ENCODE results near the gene YIPF6.
"Not testable (repeated sequence)": the region's sequence is repeated elsewhere in the genome, so short reads cannot be mapped to it uniquely, and the experiment has no call there.

The YIPF6 gene
- total RNA-seq: 22.3 to 36.2 (median 26.6) reads per million in 4 experiments

- DNase-seq: peak; percentile 29
These were observed at the start of gene YIPF6 for GRCh38 chrX:68498508-68499379. TSS of gene YIPF6 (plus strand) at chrX:68499051. CDS start at chrX:68499067, 16 bp downstream.

DNA sequence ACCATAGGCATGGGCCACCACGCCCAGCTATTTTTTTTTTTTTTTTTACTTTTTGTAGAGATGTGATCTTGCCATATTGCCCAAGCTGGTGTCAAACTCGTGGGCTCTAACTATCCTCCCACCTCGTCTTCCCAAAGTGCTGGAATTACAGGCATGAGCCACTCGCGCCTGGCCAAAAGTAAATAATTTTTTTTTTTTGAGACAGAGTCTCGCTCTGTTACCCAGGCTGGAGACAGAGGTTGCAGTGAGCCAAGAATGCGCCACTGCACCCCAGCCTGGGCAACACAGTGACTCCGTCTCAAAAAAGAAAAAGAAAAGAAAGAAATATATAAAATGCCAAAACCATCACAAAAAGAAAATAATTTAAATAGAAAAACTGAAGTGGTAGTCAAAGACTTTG is 47.1 kb upstream of the YIPF6 start:
- DNase-seq: no peak

DNA sequence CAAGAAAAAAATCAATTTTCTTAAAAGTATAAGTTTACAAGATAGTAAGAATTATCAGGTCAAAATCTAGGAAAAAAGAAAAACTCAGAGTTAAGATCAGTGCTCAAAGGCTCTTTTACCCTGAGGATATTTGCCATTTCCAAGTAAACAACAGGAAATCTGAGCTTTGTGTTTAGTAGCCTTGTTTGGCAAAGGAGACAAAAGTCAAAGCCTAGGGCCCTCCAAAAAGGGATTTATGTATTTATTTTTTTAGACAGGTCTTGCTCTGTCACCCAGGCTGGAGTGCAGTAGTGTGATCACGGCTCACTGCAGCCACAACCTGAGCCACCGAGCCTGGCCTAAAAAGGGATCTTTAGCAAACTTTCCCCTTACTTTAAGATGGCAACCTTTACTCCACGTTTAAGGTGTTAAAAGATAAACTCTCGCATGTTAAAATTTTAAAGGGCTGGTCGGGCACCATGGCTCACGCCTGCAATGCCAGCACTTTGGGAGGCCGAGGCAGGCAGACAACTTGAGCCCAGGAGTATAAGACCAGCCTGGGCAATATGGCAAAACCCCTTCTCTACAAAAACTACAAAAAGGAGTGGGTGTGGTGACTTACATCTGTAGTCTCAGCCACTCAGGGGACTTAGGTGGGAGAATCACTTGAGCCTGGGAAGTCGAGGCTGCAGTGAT is 44.2 kb upstream of the YIPF6 start:
- no peak for DNase-seq

DNA sequence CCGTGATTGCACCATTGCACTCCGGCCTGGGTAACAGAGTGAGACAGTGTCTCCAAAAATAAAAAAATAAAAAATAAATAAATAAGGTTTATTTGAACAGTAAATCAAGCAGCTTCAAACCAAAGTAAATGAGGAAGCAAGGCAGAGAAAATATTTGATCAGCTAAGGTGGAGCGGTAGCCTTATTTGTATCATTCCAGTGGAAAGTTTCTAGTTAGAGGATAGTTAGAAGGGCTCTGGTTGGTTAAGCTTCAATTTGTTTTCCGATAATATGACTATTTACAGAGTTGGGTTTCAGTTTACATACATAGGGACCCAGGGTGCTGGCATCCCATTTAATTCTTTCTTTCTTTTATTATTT is 43.7 kb upstream of the YIPF6 start:
- no peak for DNase-seq

DNA sequence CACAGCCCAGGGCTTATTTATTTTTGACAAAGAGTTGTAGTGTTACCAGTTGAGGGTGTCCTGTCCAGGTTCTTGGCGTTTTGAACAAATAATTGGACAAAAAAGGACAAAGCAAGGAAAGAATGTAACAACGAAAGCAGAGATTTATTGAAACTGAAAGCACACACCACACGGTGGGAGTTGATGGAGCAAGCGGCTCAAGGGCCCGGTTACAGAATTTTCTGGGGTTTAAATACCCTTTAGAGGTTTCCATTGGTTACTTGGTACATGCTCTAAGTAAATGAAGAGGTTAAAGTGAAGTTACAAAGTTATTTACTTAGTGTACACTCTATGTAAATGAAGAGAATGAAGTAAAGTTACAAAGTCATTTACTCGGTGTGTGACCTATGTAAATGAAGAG is 37.8 kb upstream of the YIPF6 start:
- DNase-seq: no peak

- no peak for DNase-seq
These were observed 37.3 kb upstream of the YIPF6 start for GRCh38 chrX:68461576-68461975.

GRCh38 chrX:68462197-68462596 is 36.7 kb upstream of the YIPF6 start:
- no peak for DNase-seq

GRCh38 chrX:68462653-68463052 is 36.2 kb upstream of the YIPF6 start:
- no peak for DNase-seq

DNA sequence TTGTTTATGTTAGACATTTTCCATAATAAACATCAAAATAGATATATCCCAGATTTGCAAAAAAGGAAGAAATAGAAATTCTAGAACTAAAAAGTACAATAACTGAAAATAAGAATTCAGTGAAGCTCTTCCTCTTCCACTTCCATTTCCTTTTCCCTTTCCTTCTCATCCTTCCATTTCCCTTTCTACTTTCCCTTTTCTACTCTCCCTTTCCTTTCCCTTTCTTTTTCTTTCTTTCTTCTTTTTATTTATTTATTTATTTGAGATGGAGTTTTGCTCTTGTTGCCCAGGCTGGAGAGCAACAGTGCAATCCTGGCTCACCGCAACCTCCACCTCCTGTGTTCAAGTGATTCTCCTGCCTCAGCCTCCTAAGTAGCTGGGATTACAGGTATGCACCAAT is 35.0 kb upstream of the YIPF6 start:
- no peak for DNase-seq

- DNase-seq: no peak
These were observed 34.1 kb upstream of the YIPF6 start for GRCh38 chrX:68464796-68465195.

DNA sequence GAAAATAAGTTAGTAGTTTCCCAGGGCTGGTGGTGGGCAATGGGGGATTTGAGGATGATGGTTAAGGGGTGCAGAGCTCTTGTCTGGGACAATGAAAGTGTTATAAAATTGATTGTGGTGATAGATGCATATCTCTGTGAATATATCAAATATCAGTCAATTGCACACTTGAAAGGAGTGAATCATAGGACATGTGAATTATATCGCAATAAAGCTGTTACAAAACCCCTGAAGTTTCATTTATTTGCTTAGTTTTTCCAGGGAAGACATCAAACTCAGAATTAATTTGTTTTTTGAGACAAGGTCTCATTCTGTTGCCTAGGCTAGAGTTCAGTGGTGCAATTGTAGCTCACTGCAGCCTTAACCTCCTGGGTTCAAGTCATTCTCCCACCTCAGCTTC is 17.9 kb upstream of the YIPF6 start:
- DNase-seq: no peak

DNA sequence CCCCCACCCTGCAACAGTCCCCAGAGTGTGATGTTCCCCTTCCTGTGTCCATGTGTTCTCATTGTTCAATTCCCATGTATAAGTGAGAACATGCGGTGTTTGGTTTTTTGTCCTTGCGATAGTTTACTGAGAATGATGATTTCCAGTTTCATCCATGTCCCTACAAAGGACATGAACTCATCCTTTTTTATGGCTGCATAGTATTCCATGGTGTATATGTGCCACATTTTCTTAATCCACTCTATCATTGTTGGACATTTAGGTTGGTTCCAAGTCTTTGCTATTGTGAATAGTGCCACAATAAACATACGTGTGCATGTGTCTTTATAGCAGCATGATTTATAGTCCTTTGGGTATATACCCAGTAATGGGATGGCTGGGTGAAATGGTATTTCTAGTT is 12.7 kb upstream of the YIPF6 start:
- not testable (repeated sequence) for DNase-seq

GRCh38 chrX:68487254-68487653 is 11.6 kb upstream of the YIPF6 start:
- no peak for DNase-seq

DNA sequence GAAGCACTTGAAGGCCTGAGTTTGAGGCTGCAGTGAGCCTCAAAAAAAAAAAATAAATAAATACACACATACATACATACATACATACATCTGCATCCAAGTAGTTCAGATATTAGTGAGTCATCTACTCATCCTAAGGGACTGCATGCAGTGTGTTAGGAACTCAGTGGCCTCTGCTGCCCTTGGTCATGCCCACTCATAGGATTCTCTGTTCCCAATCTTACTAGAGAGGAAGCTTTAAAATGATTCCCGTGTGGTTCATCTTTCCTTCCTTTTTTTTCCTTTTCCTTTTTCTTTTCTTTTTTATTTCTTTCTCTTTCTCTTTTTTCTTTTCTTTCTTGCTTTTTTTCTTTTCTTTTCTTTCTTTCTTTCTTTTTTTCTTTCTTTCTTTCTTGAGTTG is 10.9 kb upstream of the YIPF6 start:
- no peak for DNase-seq

DNA sequence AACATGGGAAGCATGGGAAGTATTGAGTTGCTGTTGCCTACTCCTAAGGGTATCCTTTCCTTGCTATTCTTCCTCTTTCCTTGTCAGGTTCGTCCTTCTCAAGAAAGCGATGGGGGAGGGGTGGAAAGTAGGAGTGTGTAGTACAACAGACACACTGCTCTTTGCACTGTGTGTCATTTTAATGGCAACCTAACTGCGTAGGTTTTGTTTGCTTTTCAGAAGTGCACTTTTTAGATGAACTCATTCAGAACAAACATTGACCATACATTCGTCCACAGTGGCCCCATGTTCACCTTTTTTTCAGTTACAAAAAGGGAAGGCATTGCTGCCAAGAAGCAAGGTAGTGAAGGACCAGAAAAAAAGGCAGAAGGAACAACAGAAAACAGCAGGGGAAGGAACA is 10.2 kb upstream of the YIPF6 start:
- DNase-seq: no peak

DNA sequence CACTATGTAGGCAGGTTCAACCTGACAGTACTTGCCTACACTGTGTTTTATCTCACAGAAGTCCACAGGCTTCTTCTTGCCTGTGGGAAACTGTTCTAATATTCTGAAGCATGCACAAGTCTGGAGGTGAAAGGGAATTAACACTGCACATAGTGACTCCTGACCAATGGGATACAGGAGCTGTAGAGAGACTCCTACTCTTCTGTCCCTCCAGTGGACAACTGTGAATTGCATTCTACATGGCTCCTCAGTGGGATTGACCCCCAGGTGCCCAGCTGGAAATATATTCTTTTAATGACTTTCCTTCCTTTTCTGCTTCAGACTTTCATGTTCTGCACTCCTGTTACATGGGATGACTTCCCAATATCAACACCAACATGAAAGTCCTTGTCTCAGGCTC is 8.2 kb upstream of the YIPF6 start:
- DNase-seq: no peak

DNA sequence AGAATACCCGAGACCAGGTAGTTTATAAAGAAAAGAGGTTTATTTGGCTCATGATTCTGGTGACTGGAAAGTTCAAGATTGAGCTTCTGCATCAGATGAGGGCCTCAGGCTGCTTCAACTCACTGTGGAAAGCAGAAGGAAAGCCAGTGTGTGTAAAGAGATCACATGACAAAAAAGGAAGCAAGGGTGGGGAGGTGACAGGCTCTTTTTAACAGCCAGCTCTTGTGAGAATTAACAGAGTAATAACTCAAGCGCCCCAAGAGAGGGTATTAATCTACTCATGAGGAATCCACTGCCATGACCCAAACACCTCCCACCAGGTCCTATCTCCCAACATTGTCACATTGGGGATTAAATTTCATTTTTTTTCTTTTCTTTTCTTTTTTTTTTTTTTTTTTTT is 6.3 kb upstream of the YIPF6 start:
- no peak for DNase-seq

DNA sequence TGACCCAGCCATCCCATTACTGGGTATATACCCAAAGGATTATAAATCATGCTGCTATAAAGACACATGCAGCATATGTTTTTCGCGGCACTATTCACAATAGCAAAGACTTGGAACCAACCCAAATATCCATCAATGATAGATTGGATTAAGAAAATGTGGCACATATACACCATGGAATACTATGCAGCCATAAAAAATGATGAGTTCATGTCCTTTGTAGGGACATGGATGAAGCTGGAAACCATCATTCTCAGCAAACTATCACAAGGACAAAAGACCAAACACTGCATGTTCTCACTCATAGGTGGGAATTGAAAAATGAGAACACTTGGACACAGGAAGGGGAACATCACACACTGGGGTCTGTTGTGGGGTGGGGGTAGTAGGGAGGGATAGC is 5.1 kb upstream of the YIPF6 start:
- DNase-seq: not testable (repeated sequence)

DNA sequence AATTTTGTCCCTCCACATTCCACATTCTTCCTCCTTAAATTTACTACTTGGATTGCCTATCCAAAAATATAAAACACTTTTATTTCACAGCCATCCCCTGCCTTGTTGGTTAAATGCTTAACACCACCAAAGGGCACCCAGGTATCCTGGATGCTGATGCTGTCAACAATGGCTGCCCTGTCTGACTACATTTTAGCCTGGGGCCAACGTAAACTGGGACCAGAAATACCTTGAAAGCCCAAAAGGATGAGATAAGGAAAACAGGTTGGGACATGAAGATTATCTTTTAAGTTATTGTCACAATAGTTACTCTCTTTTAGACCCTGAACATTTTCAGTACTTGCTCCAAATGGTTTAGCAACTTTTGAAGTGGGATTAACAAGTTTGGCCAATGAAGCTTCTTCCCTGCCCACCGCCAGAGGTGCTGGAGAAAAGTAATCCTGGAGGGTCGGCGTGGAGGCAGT is 775 bp upstream of the YIPF6 start:
- DNase-seq: no peak

DNA sequence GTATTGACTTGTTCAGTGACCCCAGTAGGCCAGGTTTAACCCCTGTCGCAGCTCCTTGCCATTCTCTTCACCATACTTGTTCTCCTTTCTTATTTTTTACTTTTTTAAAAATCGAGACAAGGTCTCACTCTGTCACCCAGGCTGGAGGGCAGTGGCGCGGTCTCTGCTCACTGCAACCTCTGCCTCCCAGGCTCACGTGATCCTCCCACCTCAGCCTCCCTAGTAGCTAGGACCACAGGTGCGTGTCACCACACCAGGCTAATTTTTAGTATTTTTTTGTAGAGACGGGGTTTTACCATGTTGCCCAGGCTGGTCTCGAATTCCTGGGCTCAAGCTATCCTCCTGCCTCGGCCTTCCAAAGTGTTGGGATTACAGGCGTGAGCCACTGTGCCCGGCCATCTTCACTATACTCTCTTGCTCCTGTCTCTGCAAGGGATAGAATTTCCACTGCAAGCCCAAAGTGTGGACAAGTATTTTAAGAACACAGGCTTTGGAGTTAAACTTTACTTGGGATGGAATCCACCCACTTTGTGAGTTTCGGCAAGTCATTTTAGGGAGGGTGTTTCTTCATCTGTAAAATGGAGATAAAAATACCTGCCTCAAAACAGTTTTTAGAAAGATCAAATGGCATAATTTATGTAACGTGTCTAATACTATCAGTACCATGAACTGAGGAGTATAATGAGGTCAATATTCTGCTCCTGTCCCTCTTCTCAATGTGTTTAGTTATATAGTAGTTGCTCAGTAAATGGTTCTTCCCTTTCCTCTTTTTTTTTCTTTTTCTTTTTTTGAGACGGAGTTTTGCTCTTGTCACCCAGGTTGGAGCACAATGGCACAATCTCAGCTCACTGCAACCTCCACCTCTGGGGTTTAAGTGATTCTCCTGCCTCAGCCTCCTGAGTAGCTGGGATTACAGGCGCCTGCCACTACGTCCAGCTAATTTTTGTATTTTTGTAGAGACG is 973 bp downstream of the YIPF6 start:
- DNase-seq: no peak

DNA sequence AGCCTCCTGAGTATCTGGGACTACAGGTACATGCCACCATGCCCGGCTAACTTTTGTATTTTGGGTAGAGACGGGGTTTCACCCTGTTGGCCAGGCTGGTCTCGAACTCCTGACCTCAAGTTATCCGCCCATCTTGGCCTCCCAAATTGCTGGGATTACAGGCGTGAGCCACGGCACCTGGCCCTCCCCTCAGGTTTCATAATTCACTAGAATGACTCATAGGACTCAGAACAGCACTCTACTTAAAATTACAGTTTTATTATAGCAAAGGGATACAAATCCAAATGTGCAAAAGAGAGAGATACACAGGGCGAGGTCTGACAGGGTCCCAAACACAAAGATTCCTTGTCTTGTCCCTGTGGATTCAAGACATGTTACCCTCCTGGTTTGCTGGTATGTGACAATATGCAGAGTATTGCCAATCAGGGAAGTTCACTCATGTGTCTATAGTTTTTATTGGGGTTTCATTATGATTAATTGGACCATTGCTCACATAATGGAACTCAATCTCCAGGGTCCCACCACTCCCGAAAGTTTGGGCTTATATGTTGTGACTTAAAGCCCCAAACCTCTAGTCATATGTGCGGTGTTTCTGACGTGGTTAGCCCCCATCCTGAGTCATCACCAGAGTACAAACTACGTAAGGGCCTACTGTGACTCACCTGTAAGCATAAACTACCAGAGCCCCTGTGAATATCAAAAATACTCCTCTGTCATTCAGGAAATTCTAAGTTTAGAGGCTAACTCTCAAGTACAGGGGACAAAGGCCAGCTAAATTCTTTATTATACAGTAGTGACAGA is 5.2 kb downstream of the YIPF6 start:
- DNase-seq: no peak

GRCh38 chrX:68506649-68507048 is 7.8 kb downstream of the YIPF6 start:
- no peak for DNase-seq

All from effector CD8-positive, alpha-beta T cell (primary cell).